GM12872 (cell line): Measurements from ENCODE around the gene AK4.

Source experiments
- CTCF ChIP-seq: IDR thresholded peaks from 3 replicates; pipeline ENCODE4 v1.5.1; 2011; ENCODE audit warnings: low read depth, mild to moderate bottlenecking, low read length, moderate library complexity; ENCODE audit not compliant: insufficient read depth

Gene AK4

GRCh38 chr1:65237503-65237902 is 89.5 kb downstream of the AK4 start:
- no peak for TF ChIP-seq CTCF

- TF ChIP-seq CTCF: no peak
Measured at GRCh38 chr1:65238010-65238409, 90.0 kb downstream of the AK4 start.

- TF ChIP-seq CTCF: no peak
Measured at GRCh38 chr1:65243491-65243890, 95.5 kb downstream of the AK4 start.

GRCh38 chr1:65245295-65245694 is 97.3 kb downstream of the AK4 start:
- TF ChIP-seq CTCF: no peak

- TF ChIP-seq CTCF: no peak
Measured at GRCh38 chr1:65247419-65248359, 99.7 kb downstream of the AK4 start.

- no peak for TF ChIP-seq CTCF
Measured at GRCh38 chr1:65250826-65251225, 102.8 kb downstream of the AK4 start.

- TF ChIP-seq CTCF: no peak
Measured at GRCh38 chr1:65253800-65254319, 105.9 kb downstream of the AK4 start.
